ENCODE results near the gene MZF1.

MZF1 gene

GRCh38 chr19:58513694-58514563 is 59.2 kb downstream of the MZF1 start:
- DNase-seq (ENCODE audit: low spot score): peak; percentile 93

- DNase-seq (ENCODE audit: low spot score): no peak
These were observed 59.9 kb downstream of the MZF1 start for GRCh38 chr19:58513213-58513693.

Data from hematopoietic multipotent progenitor cell treated with erythropoietin and hydrocortisone succinate and interleukin-3 and kit ligand, for 15 days (in vitro differentiated cells).